ENCODE results near the gene PKP4. TPM values are rescaled to one million over a fixed set of nuclear protein-coding genes. Genes with fewer than 3 reads are reported as not detected.

The PKP4 gene
- total RNA-seq, 1 donor from 2014 or later, result 30.5 TPM

- intact Hi-C loops (cut with micrococcal nuclease), result no loop called here
These were observed 190.9 kb downstream of the PKP4 start for GRCh38 chr2:158647436-158648231.

GRCh38 chr2:158649846-158650245 is 193.1 kb downstream of the PKP4 start:
- intact Hi-C loops (cut with micrococcal nuclease), result no loop called here

GRCh38 chr2:158650646-158651357 is 194.1 kb downstream of the PKP4 start:
- intact Hi-C loops (cut with micrococcal nuclease), result no loop called here

- intact Hi-C loops (cut with micrococcal nuclease), result no loop called here
These were observed 194.8 kb downstream of the PKP4 start for GRCh38 chr2:158651358-158652057.

GRCh38 chr2:158655628-158656027 is 198.9 kb downstream of the PKP4 start:
- intact Hi-C loops (cut with micrococcal nuclease), result no loop called here

GRCh38 chr2:158656492-158657229 is 199.9 kb downstream of the PKP4 start:
- intact Hi-C loops (cut with micrococcal nuclease), result no loop called here

GRCh38 chr2:158658396-158658795 is 201.6 kb downstream of the PKP4 start:
- intact Hi-C loops (cut with micrococcal nuclease), result no loop called here

GRCh38 chr2:158659483-158659882 is 202.7 kb downstream of the PKP4 start:
- intact Hi-C loops (cut with micrococcal nuclease), result no loop called here

- intact Hi-C loops (cut with micrococcal nuclease), result no loop called here
These were observed 204.5 kb downstream of the PKP4 start for GRCh38 chr2:158661231-158661630.

GRCh38 chr2:158662421-158662820 is 205.7 kb downstream of the PKP4 start:
- intact Hi-C loops (cut with micrococcal nuclease), result no loop called here

- intact Hi-C loops (cut with micrococcal nuclease), result no loop called here
These were observed 207.0 kb downstream of the PKP4 start for GRCh38 chr2:158663796-158664195.

GRCh38 chr2:158664987-158665386 is 208.2 kb downstream of the PKP4 start:
- intact Hi-C loops (cut with micrococcal nuclease), result no loop called here

GRCh38 chr2:158665536-158666302 is 209.0 kb downstream of the PKP4 start:
- intact Hi-C loops (cut with micrococcal nuclease), result no loop called here

- intact Hi-C loops (cut with micrococcal nuclease), result no loop called here
These were observed 210.2 kb downstream of the PKP4 start for GRCh38 chr2:158666969-158667368.

GRCh38 chr2:158667586-158667985 is 210.8 kb downstream of the PKP4 start:
- intact Hi-C loops (cut with micrococcal nuclease), result no loop called here

GRCh38 chr2:158668001-158668765 is 211.4 kb downstream of the PKP4 start:
- intact Hi-C loops (cut with micrococcal nuclease), result no loop called here

- intact Hi-C loops (cut with micrococcal nuclease), result no loop called here
These were observed 213.5 kb downstream of the PKP4 start for GRCh38 chr2:158670292-158670691.

- intact Hi-C loops (cut with micrococcal nuclease), result no loop called here
These were observed 214.9 kb downstream of the PKP4 start for GRCh38 chr2:158671360-158672245.

- intact Hi-C loops (cut with micrococcal nuclease), result no loop called here
These were observed 219.5 kb downstream of the PKP4 start for GRCh38 chr2:158676295-158676694.

All from T-helper 2 cell treated with Interferon-gamma antibody and Interleukin-4, amounts not matched to agents 100 ng/mL and 5 ng/mL, for 36 hours (primary cell).